Measurements from ENCODE around the gene ASTN2.

The ASTN2 gene

DNA sequence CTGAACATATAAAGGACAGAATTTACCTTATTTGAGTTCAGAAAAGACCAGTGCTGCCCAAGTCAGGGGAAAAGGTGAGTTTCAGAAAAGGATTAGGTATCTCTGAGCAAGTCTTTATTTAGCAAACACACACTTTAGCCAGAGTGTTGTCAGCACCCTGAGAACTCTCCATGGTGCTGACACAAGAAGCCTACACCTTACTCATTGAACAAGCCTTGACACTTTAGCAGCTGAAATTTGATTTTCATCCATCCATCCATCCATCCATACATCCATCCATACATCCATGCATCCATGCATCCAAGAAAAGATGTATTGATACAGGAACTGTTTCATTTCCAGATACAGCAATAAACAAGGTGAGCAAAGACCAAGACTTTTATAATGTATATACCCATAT, 416.6 kb downstream of the ASTN2 start:
- DNase-seq, result no peak

DNA sequence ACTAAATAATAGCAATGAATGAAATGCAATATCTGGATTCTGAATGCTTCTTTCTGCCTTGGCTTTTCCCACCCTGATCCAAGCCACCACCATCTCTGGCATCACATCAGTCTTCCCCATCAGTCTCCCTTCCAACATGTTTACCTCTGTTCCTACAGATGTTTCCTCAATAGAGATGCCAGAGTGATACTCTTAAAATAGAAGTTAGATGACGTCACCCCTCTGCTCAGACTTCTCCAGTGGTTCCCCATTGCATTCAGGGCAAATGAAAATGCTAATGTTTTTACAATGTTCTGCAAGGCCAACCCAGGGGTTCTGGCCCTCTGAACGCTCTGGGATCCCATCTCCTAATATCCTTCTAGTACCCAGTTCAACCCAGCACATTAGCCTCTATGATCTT, 422.0 kb downstream of the ASTN2 start:
- no peak for DNase-seq

DNA sequence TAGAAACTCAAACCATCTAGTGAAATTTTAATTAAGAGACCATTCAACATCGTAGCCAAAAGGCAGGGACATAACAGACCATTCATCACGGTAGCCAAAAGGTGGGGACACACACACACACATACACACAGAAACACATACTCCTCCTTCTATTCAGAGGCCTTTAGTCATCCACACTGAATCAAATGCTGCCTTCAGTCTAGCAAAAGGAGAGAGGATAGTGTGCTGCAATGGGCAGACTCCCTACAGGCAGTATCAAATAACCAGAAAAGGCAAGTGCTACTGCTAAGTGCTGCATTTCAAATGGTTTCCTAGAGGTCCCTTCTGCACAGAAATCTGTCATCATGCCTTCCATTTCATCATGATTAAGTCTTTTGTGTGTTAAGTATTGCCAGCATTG, 423.8 kb downstream of the ASTN2 start:
- no peak for DNase-seq

DNA sequence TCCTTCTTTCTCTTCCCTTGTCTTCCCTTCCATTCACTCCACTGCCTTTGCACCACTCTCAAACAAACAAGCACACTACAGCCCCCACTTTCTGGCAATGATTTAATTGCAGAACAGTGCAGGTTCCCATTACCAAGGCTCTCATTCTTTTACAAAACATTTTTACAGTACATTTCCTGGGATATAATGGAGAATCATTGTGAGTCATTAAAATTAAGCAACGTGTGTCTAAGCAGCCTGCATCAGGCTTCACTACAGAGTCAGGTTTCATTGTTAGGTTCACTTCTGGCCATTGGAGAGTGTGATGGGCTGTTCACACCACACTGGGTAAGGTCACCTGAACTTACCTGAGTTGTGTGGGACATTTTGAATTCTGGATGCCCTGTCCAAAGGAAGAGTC, 424.3 kb downstream of the ASTN2 start:
- no peak for DNase-seq

DNA sequence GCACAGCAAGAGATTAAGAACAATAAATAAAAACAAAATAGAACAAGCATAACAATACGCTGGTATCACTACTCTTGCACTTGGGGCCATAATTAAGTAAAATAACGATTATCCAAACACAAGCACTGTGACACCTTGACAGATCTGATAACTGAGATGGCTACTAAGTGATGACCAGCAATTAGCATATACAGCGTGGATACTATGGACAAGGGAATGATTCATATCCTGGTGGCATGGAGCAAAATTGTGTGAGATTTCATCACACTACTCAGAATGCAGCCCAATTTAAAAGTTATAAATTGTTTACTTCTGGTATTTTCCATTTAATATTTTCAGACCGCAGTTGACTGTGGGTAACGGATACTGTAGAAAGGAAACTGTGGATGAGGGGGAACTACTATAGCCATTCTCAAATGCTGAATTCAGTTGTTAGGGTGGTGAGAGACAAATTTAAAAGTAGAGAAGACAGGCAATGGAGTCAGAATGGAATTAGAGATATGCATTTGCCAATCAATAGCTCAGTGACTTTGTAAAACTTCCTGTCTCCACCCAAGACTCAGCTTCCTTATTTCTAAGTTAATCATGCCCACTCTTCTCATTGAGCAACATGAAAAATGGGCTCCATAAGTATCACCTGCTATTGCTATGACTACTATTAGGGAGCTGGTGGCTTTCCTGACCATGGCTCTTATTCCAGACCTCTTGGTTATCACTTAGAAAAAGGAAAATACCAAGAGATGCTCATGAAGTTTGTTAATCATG, 427.0 kb downstream of the ASTN2 start:
- no peak for DNase-seq

DNA sequence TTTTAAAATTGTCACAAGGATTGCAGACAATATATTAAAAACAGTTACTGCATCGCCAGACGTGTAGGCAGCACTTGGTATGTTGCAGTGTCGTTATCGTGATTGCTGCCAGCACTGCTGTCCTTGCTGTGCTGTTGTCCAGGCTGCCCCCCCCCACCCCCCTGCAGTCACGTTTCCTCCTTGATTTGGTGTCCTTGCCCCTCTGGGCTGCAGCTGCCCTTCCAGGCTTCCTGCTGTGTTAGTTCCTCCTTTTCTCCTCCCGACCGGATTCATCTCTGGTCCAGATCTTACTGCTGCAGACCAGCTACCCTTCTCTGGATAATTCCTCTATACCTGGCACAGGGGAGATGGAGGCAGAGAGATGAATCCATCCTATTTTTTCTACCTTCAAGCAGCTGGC, 428.8 kb downstream of the ASTN2 start:
- DNase-seq, result no peak

DNA sequence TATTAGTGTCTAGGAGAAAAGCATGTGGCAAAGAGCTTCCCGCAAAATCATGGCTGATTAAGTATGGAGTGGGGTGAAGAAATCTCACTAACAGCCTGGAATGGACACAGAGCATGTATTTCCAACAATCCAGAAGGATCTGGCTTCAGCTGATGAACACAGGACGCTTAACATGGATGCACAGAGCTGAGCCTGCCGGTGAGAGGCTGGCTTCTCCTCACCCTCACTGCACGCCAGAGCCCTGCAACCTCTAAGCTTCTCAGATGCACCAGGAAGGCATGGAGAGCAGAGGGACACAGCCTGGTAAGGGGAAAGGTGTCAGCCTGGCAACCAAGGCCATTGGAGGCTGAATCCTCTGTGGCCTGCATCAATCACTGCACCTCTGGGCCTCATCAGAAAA, 429.3 kb downstream of the ASTN2 start:
- no peak for DNase-seq

DNA sequence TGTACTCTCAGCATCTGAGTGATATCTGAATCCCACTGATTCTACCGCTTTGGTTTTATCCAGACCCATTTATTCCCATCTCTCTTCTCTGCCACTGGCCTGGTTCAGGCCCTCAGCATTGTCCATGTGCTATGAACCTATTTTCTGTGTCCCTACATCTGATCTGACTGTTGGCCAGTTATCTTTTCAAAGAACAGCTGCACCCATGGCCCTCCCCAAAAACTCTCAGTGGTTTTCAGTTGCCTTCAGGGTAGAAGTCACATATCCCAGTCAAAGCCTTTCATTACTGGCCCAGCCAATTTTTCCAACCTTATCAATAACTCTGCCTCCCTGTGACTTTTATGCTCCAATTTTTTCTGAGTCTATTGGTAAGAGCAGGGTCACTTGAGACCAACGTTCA, 430.7 kb downstream of the ASTN2 start:
- DNase-seq, result no peak

DNA sequence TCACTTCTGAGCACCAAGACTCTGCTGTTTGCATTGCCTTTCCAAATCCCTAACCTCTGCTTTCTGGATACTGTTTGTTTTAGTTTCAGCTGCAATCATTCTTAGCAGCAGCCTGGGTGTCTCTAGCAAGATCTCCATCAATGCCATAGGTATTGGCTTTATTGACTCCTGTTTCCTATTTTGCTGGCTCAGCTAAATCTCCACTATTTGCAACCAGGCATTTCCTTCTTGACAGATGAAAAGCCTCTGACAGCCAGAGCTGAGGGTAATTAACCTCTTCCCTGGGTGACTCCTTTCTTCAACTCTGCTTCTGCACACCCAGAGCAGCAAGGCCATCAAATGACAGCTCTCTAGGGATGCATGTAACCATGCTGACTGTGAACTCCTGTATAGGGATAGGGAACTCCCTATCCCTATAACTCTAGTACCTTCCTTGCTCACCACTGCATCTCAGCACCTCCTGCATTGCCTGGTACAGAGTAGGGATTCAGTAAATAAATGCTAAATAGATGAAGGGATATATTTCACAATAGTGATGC, 434.2 kb downstream of the ASTN2 start:
- no peak for DNase-seq

DNA sequence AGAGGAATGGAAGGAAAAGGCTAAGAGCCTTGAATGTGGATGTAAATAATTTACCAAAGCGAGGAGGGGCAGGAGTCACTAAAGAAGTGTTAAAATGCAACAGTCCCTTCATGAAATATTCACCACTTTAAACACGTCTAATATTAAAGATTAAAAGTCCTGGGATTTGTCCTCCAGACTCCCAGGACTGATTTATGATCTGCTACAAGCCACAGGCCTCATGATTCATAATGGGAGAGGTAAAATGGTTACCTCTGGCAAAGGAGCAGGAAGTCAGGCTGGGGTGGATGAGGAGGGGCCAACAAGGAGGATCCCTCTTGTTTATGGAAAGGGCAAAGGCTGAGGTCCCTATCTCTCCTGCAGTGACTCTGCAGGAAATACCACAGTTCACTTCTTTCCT, 435.4 kb downstream of the ASTN2 start:
- no peak for DNase-seq

DNA sequence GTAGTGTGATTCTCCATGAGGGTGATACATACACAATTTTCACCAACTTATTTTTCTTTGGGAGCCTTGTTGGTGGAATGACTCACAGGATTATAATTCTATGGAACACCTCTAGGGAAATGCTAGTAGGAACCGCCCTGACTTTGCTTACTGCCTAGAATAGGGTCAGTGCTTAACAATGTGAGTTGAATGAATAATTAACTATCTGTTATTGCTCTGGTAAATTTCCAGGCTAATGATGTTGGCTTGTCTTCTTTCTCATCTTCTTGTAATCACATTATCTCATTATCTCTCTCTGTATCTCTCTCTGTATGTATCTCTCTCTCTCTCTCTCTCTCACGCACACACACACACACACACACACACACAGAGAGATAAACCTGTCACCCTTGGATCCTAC, 436.7 kb downstream of the ASTN2 start:
- no peak for DNase-seq

DNA sequence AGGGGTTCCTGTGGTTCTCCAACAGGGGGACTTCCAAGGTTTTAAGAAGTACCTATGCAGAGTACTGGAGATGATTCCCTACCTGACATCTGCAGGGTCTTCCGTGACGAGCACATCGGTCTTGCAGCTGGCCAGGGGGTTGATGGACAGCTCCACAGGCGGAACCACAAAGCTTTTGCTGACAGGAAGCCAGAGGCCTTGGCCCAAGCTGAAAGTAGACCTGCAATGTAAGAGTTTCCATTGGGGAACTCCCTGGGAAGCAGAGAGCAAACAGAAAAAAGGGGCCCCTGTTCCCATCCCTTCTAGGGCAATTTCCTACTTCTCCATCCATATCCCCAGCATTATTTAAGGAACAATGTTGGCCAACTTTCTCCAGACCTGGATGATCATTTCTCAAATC, 439.7 kb downstream of the ASTN2 start:
- DNase-seq, result no peak

DNA sequence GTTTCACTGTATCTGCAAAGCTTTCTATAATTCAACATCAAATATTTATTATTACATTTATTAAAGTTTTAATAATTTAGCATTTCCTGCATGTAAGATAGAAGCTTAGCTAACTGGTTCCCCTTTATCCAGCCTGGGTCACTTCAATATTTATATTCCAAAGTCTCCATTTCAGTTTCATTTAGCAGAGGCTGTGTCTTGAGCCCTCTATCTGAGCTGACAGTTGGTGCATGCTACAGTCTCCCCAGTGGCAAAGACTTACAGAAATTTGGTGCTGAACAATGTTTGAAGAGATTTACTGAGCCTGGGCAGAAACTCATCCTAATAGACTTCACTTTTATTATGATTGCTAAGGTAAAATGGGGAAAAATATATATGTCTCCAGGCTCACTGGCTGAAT, 448.7 kb downstream of the ASTN2 start:
- DNase-seq, result no peak

DNA sequence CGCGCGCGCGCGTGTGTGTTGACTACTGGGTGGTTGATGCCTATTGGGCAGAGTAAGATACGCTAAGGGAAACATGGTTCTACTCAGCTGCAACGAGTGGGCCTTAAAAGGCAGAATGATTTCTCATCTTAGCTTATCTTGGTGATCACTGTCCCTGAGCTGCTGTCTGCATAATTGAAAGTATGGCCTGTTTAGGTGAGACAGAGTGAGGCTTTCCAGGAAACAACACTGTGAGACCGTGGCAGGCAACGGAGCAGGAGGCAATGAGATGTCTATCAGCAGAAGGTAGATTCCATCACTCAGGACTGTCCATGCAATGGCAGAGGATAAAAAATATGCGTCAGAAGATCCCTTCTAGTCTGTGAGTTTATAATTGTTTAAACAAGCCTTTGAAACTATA, 450.6 kb downstream of the ASTN2 start:
- no peak for DNase-seq

DNA sequence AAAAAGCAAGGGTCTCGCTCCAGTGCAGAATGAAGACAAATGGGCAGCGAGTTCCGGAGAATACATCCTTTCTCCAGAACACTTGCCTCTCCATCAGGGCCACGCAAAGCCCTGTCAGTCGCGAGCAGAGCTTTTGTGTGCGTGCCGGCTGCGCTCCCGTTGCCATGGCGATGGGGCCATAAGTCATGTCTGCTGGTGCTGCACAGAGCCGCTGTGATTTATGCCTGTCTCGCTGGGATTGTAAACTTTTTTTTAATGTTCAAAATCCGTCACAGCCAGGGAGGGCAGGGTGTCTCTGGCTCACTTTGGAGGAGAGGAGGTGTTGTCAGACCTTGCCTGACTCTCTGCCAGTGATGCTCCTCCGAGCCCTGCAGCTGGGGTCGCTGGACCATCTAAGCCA, 455.0 kb downstream of the ASTN2 start:
- no peak for DNase-seq

DNA sequence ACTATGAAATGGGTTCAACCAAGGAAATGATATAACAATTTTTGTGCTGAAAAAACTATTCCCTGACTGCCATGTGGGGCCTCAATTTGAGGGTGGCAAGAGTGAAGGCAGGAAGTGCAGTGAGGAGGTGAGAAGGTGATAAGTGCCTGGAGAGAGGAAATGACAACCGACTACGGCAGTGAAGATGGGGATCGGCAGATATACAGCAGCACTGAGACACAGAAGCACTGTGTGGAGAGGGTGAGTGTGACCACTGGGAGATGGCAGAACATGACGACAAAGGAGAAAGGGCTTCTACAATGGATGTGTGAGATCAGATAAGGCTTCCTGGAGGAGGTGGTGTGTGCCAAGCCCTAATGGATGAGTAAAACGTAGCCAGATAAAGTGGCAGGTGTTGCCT, 456.0 kb downstream of the ASTN2 start:
- no peak for DNase-seq

DNA sequence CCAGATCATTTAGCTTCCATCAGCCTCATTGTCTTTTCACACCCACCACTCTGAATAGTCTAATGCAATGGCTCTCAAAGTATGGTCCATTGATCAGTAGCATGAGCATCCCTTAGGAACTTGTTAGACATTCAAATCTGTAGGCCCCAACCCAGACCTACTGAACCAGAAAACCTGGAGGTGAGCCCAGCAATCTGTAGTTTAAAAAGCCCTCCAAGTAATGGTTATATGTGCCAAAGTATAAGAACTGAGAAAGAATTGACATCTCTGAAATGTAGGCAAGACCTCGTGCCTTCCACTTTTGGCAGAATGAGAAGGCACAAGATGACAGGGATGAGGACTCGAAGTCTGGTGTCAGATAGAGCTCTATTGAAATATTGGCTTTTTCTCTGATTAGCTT, 460.1 kb downstream of the ASTN2 start:
- no peak for DNase-seq

DNA sequence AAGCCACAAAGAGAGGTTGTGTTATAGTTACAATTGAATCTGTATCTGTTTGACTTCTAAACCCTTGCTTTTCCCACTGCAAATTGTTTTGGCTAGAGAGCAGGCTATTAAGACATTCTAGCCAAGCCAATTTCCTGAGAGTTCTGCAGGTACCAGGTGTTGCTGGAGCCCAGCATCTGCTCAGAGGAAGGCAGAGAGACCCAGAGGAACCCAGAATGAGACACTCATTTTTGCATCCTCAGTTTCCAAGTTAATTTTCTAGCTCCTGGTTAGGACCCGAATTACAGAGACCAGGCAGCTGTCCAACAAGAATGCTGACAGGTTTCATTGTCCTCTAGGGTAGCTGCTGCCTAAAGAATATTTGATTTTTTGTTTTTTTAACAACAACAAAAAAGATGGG, 461.6 kb downstream of the ASTN2 start:
- no peak for DNase-seq

DNA sequence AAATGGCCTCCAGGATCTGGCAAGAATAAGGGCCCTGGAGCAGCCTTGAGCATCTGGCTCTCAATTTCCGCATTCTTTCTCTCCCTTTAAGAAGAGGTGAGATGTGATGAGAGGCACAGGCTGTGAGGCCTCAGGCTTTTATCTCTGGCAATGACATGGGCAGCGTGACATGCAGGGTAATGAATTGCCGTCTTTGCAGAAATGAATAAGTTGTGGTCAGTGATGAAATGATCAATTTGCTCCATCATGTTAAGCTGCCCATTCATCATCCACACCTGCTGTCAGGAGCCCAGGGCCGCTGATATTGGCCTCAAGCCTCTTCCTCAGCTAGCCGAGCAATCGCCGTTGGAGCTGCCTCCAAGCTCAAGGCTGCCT, 462.4 kb downstream of the ASTN2 start:
- DNase-seq, result no peak

DNA sequence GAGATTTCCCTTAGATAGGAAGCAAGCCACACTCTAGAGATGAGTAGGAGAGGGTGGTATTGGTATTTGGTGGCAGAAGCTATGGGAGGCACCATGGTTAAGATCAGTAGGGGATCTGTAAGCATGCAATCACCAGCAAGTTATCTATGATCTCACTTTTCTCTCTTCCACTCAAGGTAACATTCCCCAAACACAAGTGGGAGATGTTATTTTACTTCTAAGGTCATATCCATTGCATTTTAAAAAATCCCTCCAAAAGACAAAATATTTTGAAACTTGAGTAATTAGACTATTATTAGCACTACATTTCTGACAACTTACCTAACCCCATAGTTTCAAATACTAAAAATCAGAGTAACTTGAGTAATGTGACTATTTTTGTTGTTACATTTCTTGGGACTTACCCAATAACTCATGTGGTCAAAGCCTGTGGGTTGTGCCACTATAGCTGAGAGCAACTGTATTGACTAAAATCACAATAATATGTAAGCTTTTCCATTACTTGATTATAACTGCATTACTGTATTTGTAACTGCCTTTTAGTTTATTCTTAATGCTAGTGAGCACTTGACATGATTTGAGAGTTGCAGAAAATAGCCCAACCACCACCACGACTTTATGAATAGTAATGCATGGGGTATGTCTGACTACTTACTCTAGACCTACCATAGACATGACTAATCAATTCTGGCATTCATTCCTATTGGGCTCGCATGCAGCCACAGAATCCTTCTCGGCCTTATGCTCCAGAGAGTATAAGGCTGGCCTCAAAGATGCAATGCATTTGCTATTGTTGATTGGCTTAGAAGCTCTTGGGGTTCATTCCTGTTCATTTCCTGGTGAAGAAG, 463.0 kb downstream of the ASTN2 start:
- no peak for DNase-seq

DNA sequence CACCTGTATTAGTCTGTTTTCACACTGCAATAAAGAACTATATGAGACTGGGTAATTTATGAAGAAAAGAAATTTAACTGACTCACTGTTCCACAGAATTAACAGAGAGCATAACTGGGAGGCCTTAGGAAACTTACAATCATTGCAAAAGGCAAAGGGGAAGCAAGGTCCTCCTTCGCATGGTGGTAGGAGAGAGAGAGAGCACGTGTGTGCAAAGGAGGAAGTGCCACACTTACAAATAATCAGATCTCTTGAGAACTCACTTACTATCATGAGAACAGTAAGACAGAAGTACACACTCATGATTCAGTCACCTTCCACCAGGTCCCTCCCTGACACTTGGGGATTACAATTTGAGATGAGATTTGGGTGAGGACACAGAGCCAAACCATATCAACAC, 469.0 kb downstream of the ASTN2 start:
- no peak for DNase-seq

DNA sequence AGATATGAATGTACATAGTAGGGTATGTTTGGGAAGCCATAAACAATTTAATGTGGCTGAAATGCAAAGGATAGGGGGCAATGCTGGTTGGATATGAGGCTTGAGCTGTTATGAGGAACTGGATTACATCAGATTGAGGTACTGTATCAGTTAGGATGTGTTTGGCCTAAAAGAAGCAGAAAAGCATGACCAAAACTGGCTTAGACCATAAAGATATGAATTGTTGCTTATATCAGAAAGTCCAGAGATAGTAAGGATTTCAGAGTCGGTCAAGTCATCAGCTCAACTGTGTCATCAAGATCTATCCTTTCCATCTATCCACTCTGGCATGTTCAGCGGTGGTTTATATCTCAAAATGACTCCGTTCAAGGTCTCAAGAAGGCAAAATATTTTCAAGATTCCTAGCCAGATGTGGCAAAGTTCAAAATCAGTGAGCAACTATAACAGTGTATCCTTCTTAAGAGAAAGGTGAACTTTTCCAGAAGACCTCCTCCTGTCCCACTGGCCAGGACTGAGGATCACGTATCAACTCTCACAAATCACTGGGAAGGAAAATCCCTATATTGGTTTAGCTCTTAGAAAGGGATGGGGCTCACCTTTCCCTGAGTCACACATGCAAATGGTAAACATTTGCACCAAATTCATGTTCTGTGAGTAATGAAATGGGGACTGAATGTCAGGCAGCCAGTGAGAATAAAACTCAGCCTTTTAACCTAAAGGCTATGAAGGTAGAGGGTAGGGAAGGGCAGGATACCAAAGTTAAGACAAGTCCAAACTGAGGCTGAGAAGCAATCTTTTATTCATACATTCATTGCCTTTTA, 469.9 kb downstream of the ASTN2 start:
- no peak for DNase-seq

DNA sequence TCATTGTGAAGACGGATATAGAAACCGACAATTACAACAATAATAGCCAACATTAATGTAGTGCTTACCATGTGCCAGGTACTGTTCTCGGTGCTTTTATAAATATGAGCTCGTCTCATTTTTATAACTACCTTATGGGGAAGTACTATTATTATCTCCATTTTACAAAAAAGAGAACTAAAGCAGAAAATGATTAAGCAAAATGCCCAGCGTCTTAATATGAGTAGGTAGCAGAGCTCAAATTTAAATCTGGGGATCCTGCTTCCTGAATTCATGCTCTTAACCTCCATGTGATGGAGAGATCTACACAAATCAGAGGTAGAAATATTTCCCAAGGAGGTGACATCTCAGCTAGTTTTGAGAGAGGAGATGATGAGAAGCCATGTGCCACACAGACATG, 470.9 kb downstream of the ASTN2 start:
- DNase-seq, result no peak
